ENCODE measurements around the gene TIMM8B. TPM values are rescaled to one million over a fixed set of nuclear protein-coding genes. Genes with fewer than 3 reads are reported as not detected.

TIMM8B gene, protein sequence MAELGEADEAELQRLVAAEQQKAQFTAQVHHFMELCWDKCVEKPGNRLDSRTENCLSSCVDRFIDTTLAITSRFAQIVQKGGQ
- total RNA-seq (2022; extraction: Qiagen RNA extraction; ENCODE audit: low read depth), result 66.5 to 77.3 TPM (median 71.1 TPM) in 5 replicates

DNA sequence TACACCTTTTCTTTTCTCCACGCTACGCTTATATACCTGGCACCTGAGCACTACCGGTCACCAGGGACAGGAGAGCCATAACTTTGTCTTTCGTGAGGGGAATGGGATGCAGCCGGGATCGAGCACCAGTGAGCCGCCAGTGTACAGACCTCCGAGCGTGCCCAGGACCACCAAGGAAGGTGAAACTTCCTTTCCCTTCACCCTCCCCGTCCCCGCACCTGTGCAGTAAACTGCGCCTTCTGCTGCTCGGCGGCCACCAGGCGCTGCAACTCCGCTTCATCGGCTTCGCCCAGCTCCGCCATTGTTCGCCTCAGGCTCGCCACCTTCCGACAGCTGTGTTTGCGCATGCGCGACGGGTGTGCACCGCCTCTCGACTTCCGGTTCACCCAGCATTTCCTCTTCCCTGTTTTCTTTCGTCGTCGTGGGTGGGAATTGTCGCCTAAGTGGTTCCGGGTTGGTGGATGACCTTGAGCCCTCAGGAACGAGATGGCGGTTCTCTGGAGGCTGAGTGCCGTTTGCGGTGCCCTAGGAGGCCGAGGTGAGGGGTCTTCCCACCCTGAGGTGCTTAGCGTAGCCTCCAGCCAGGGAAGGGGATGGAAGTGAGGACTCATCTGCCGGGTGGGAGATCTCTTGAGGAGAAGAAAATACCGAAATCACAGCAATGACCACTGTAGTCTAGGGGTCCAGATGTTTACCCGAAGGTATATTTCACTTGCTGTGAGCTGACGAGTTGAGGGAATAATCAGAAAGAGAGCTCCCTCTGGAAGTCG, at the start of gene TIMM8B, which contains the start of gene SDHD:
TSS of gene TIMM8B (minus strand) at position 335 of the 770 bp plus-strand sequence. CDS start at position 302, 33 bp downstream.
TSS of gene SDHD (plus strand) at position 452 of the 770 bp plus-strand sequence. CDS start at position 487, 35 bp downstream.

GRCh38 chr11:112073941-112074811, 12.4 kb downstream of the TIMM8B start, which contains the start of the genes NKAPD1 and PIH1D2:
Gene NKAPD1 (plus strand): TSS chr11:112074299. CDS start chr11:112075575, 1,276 bp downstream.
Gene PIH1D2 (minus strand): TSS chr11:112074017. CDS start chr11:112073174, 843 bp downstream.

Other genes starting within 250 kb of the TIMM8B start
- gene ALG9, start 215.2 kb downstream of the TIMM8B start, total RNA-seq (2022; extraction: Qiagen RNA extraction; ENCODE audit: low read depth), result 16.9 to 20.2 TPM (median 18.8 TPM) in 5 replicates
- 1.4 to 2.3 TPM (median 1.6 TPM) in 5 replicates for gene FDXACB1, start 207.6 kb downstream of the TIMM8B start, total RNA-seq (2022; extraction: Qiagen RNA extraction; ENCODE audit: low read depth)
- 30.8 to 38.7 TPM (median 32.5 TPM) in 5 replicates for gene CFAP68, start 207.2 kb downstream of the TIMM8B start, total RNA-seq (2022; extraction: Qiagen RNA extraction; ENCODE audit: low read depth)
- gene CRYAB, start 175.0 kb downstream of the TIMM8B start, total RNA-seq (2022; extraction: Qiagen RNA extraction; ENCODE audit: low read depth), result 6.4 to 15.9 TPM (median 9.5 TPM) in 5 replicates
- not detected in 5 replicates for gene HSPB2, start 174.0 kb downstream of the TIMM8B start, total RNA-seq (2022; extraction: Qiagen RNA extraction; ENCODE audit: low read depth)
- gene C11orf52, start 167.8 kb downstream of the TIMM8B start, total RNA-seq (2022; extraction: Qiagen RNA extraction; ENCODE audit: low read depth), result not detected in 5 replicates
- gene DIXDC1, start 149.4 kb downstream of the TIMM8B start, total RNA-seq (2022; extraction: Qiagen RNA extraction; ENCODE audit: low read depth), result 4.5 to 10.0 TPM (median 7.8 TPM) in 5 replicates
- 22.0 to 37.2 TPM (median 29.2 TPM) in 5 replicates for gene DLAT, start 61.3 kb downstream of the TIMM8B start, total RNA-seq (2022; extraction: Qiagen RNA extraction; ENCODE audit: low read depth)
- 0.65 to 1.8 TPM (median 1.2 TPM) in 5 replicates for gene PIH1D2, start 12.7 kb downstream of the TIMM8B start, total RNA-seq (2022; extraction: Qiagen RNA extraction; ENCODE audit: low read depth)
- gene NKAPD1, start 12.5 kb downstream of the TIMM8B start, total RNA-seq (2022; extraction: Qiagen RNA extraction; ENCODE audit: low read depth), result 14.8 to 26.3 TPM (median 15.3 TPM) in 5 replicates
- 65.2 to 71.1 TPM (median 66.1 TPM) in 5 replicates for gene SDHD, start 117 bp upstream of the TIMM8B start, total RNA-seq (2022; extraction: Qiagen RNA extraction; ENCODE audit: low read depth)
- 74.9 to 108 TPM (median 92.3 TPM) in 5 replicates for gene IL18, start 77.3 kb upstream of the TIMM8B start, total RNA-seq (2022; extraction: Qiagen RNA extraction; ENCODE audit: low read depth)
- not detected in 5 replicates for gene TEX12, start 80.6 kb upstream of the TIMM8B start, total RNA-seq (2022; extraction: Qiagen RNA extraction; ENCODE audit: low read depth)
- 0.49 to 1.9 TPM (median 1.6 TPM) in 5 replicates for gene BCO2, start 88.8 kb upstream of the TIMM8B start, total RNA-seq (2022; extraction: Qiagen RNA extraction; ENCODE audit: low read depth)
- 23.8 to 38.7 TPM (median 28.5 TPM) in 5 replicates for gene PTS, start 139.7 kb upstream of the TIMM8B start, total RNA-seq (2022; extraction: Qiagen RNA extraction; ENCODE audit: low read depth)
- not detected in 5 replicates for gene PLET1, start 174.1 kb upstream of the TIMM8B start, total RNA-seq (2022; extraction: Qiagen RNA extraction; ENCODE audit: low read depth)

Data from A549 treated with ZK216348 at 1 μM for 4 hours (cell line).